ENCODE data around the gene WDTC1. TPM values are rescaled to one million over a fixed set of nuclear protein-coding genes. Genes with fewer than 3 reads are reported as not detected.

The WDTC1 gene
- total and polyA plus RNA-seq, 3 donors from 2014 or later = 61.4 to 142 (median 69.5) TPM

DNA sequence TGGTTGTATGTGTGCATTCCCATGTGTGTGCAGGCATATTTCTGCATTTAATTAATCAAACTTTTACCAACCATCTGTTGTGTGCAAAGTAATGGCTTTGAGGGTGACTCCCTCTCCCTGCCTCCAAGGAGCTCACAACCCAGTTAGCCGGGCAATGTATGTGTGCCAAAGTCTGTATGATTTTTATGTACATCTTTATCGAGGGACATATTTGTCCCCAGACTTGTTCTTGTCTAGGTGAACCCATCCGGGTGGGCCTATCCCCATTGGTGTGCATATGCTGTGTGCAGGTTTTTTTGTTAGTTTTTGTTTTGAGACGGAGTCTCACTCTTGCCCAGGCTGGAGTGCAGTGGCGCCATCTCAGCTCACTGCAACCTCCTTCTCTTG lies 109.2 kb downstream of the WDTC1 start:
- H3K4me3 ChIP-seq = no peak overlapping the region
- no peak overlapping the region for H3K27ac ChIP-seq
- no peaks in the 10 kb centered on the region for H3K9me3 ChIP-seq
- 80 to 83% methylated on average over 5 of the region's 5 CpGs for WGBS, 2 donors
- DNase-seq = no peak
- intact Hi-C loops (cut with DNase I; ENCODE audit: low total_unique reads) = no loop called here
- H3K27me3 ChIP-seq = no peaks in the 10 kb centered on the region
- H3K4me1 ChIP-seq = peaks cover 5% of the 10 kb centered on the region
- H3K36me3 ChIP-seq (ENCODE audit: low read depth, missing control alignments) = no peaks in the 10 kb centered on the region
- TF ChIP-seq POLR2A (IDR thresholded peaks at IDR 0.05) (no peak), CTCF (IDR thresholded peaks at IDR 0.05) (no peak)

DNA sequence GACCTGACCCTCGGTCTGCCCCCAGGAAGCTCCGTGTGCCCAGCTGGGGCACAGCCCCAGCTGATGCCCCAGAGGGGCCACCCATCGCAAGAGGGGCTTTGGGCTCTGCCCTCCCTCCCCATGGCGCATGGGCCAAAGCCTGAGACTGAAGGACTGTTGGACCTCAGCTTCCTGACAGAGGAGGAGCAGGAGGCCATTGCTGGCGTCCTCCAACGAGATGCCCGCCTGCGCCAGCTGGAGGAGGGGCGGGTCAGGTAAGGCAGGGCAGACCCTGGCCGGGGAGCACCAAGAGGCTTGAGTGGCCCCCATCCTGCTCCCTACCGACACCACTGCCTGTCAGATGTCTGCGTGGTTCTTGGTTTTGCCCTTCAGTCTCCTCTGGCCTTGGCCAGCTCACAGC lies 110.8 kb downstream of the WDTC1 start:
- intact Hi-C loops (cut with DNase I; ENCODE audit: low total_unique reads) = no loop called here
- WGBS, 2 donors = 87 to 96% methylated on average over 7 to 12 of the region's 12 CpGs
- H3K4me3 ChIP-seq = no peak overlapping the region
- TF ChIP-seq POLR2A (IDR thresholded peaks at IDR 0.05) (no peak), CTCF (IDR thresholded peaks at IDR 0.05) (no peak)
- no peaks in the 10 kb centered on the region for H3K27me3 ChIP-seq
- H3K36me3 ChIP-seq (ENCODE audit: low read depth, missing control alignments) = no peaks in the 10 kb centered on the region
- no peak for DNase-seq
- no peaks in the 10 kb centered on the region for H3K9me3 ChIP-seq
- peaks cover 13% of the 10 kb centered on the region for H3K4me1 ChIP-seq
- no peak overlapping the region for H3K27ac ChIP-seq

DNA sequence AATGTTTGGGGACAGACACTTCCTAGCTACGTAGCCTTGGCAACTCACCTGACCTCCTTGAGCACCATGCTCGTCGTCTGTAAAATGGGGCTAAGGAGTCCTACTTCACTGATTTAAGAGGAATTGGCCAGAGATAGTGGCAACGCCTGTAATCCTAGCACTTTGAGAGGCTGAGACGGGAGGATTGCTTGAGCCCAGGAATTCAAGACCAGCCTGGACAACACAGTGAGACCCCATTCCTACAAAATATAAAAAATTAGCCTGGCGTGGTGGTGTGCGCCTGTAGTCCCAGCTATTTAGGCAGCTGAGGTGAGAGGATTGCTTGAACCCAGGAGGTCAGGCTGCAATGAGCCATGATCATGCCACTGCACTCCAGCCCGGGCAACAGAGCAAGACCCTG lies 111.9 kb downstream of the WDTC1 start:
- intact Hi-C loops (cut with DNase I; ENCODE audit: low total_unique reads) = no loop called here
- Histone ChIP-seq H3K27ac (no peak overlapping the region), H3K9me3 (no peaks in the 10 kb centered on the region), H3K4me1 (peaks cover 13% of the 10 kb centered on the region), H3K36me3 (ENCODE audit: low read depth, missing control alignments) (no peaks in the 10 kb centered on the region), H3K4me3 (no peak overlapping the region), H3K27me3 (no peaks in the 10 kb centered on the region)
- 89 to 93% methylated on average over 8 of the region's 8 CpGs for WGBS, 2 donors
- TF ChIP-seq POLR2A (IDR thresholded peaks at IDR 0.05) (no peak), CTCF (IDR thresholded peaks at IDR 0.05) (no peak)
- no peak for DNase-seq

DNA sequence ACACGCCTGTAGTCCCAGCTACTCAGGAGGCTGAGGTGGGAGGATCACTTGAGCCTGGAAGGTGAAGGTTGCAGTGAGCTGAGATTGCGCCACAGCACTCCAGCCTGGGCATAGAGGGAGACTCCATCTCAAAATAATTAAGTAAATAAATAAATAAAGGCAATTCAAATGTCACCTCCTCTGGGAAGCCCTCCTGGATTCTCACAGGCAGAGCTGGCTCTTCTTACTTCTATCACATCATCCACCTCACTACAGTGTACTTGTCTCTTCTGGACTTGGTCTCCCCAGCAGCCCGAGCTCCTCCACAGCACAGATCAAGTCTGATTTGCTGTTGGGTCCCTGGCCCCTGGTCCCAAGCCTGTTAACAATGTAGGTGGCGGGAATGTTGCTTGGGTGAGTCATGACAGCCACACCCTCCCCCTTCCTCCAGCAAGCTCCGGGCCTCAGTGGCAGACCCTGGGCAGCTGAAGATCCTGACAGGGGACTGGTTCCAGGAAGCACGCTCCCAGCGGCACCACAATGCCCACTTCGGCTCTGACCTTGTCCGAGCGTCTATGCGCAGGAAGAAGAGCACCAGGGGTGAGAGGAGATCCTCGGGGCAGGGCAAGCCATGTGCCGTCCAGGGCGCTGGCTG lies 112.7 kb downstream of the WDTC1 start:
- H3K36me3 ChIP-seq (ENCODE audit: low read depth, missing control alignments) = no peaks in the 10 kb centered on the region
- no peak overlapping the region for H3K4me3 ChIP-seq
- no peaks in the 10 kb centered on the region for H3K27me3 ChIP-seq
- intact Hi-C loops (cut with DNase I; ENCODE audit: low total_unique reads) = no loop called here
- H3K9me3 ChIP-seq = no peaks in the 10 kb centered on the region
- H3K4me1 ChIP-seq = peaks cover 8% of the 10 kb centered on the region
- 88 to 91% methylated on average over 14 of the region's 14 CpGs for WGBS, 2 donors
- no peak overlapping the region for H3K27ac ChIP-seq
- DNase-seq = no peak
- TF ChIP-seq POLR2A (IDR thresholded peaks at IDR 0.05) = no peak
- TF ChIP-seq CTCF (IDR thresholded peaks at IDR 0.05) = no peak
